Measurements from ENCODE around the gene LRRC59.

The LRRC59 gene

DNA sequence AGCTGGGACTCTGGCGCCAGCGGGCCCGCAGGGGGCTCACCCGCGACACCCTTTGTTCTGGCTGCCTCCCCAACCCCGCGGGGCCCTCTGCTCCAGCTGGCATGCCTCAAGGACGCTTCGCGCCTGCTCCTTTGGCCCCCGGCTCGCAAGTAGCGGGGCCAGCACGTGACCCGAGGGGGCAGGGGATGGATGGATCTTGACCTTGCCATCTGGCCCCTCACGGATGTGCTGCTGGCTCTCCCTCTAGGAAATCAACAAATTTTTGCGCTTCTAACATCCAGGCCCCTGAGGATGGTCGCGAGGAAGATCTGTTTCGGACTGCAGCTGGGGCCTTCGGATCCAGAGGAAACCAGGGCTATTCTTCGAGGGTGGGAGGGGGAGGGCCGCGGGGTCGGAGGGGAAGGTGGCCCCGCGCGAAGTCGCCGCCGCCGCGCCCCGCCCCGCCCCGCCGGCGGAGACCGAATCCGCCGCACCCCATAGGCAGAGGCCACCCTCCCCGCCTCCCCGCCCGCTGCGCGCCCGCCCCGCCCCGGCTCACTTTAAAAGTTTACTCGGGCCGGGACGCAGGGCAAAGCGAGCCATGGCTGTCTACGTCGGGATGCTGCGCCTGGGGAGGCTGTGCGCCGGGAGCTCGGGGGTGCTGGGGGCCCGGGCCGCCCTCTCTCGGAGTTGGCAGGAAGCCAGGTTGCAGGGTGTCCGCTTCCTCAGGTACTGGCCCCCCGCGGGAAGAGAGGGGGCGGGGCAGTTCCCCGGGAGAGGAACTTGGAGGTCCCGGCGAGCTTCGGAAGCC, 28.6 kb upstream of the LRRC59 start, which contains the start of gene ACSF2:
TSS of gene ACSF2 (plus strand) at position 537 of the 790 bp plus-strand sequence. CDS start at position 581, 44 bp downstream.
- ATAC-seq, result peak; percentile 88

GRCh38 chr17:50424996-50425681, 27.8 kb upstream of the LRRC59 start:
- no peak for ATAC-seq
- TF ChIP-seq RARB (CRISPR knock-in tag; IDR thresholded peaks at IDR 0.05) (no peak), ZNF8 (CRISPR knock-in tag; IDR thresholded peaks at IDR 0.05) (no peak), CSRNP3 (CRISPR knock-in tag; IDR thresholded peaks at IDR 0.05) (no peak), CSDC2 (CRISPR knock-in tag; IDR thresholded peaks at IDR 0.05) (no peak)

More for the DNA sequence above, 28.6 kb upstream of the LRRC59 start, which contains the start of gene ACSF2:
- TF ChIP-seq ARNTL (CRISPR knock-in tag; IDR thresholded peaks at IDR 0.05; ENCODE audit: borderline replicate concordance, low read depth), result no peak
- no peak for TF ChIP-seq CSRNP3 (CRISPR knock-in tag; IDR thresholded peaks at IDR 0.05)
- no peak for TF ChIP-seq RARB (CRISPR knock-in tag; IDR thresholded peaks at IDR 0.05)
- TF ChIP-seq ZFP30 (CRISPR knock-in tag; IDR thresholded peaks at IDR 0.05), result no peak
- TF ChIP-seq ISL1 (CRISPR knock-in tag; IDR thresholded peaks at IDR 0.05), result no peak
- TF ChIP-seq CREB5 (CRISPR knock-in tag; IDR thresholded peaks at IDR 0.05; ENCODE audit: low read depth), result no peak
- no peak for TF ChIP-seq TOX (CRISPR knock-in tag; IDR thresholded peaks at IDR 0.05; ENCODE audit: borderline replicate concordance)
- TF ChIP-seq POU6F1 (CRISPR knock-in tag; IDR thresholded peaks at IDR 0.05; ENCODE audit: borderline replicate concordance, low read depth), result no peak
- TF ChIP-seq CSDC2 (CRISPR knock-in tag; IDR thresholded peaks at IDR 0.05), result no peak
- no peak for TF ChIP-seq ZNF8 (CRISPR knock-in tag; IDR thresholded peaks at IDR 0.05)

- no peak for ATAC-seq
- TF ChIP-seq ZNF8 (CRISPR knock-in tag; IDR thresholded peaks at IDR 0.05) (no peak), SNAI2 (CRISPR knock-in tag; IDR thresholded peaks at IDR 0.05) (no peak), CREB5 (CRISPR knock-in tag; IDR thresholded peaks at IDR 0.05; ENCODE audit: low read depth) (no peak), ISL1 (CRISPR knock-in tag; IDR thresholded peaks at IDR 0.05) (no peak), TSHZ2 (CRISPR knock-in tag; IDR thresholded peaks at IDR 0.05) (no peak), POU6F1 (CRISPR knock-in tag; IDR thresholded peaks at IDR 0.05; ENCODE audit: borderline replicate concordance, low read depth) (no peak), TOX (CRISPR knock-in tag; IDR thresholded peaks at IDR 0.05; ENCODE audit: borderline replicate concordance) (no peak), CSRNP3 (CRISPR knock-in tag; IDR thresholded peaks at IDR 0.05) (no peak), CSDC2 (CRISPR knock-in tag; IDR thresholded peaks at IDR 0.05) (no peak), ESRRG (CRISPR knock-in tag; IDR thresholded peaks at IDR 0.05) (no peak)
- TF ChIP-seq, protein P1, sequence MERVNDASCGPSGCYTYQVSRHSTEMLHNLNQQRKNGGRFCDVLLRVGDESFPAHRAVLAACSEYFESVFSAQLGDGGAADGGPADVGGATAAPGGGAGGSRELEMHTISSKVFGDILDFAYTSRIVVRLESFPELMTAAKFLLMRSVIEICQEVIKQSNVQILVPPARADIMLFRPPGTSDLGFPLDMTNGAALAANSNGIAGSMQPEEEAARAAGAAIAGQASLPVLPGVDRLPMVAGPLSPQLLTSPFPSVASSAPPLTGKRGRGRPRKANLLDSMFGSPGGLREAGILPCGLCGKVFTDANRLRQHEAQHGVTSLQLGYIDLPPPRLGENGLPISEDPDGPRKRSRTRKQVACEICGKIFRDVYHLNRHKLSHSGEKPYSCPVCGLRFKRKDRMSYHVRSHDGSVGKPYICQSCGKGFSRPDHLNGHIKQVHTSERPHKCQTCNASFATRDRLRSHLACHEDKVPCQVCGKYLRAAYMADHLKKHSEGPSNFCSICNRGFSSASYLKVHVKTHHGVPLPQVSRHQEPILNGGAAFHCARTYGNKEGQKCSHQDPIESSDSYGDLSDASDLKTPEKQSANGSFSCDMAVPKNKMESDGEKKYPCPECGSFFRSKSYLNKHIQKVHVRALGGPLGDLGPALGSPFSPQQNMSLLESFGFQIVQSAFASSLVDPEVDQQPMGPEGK (CRISPR knock-in tag; IDR thresholded peaks at IDR 0.05; ENCODE audit: borderline replicate concordance), result no peak
Observed at GRCh38 chr17:50424246-50424995, 27.1 kb upstream of the LRRC59 start.
